H1 (cell line): Measurements from ENCODE around the gene PPP1R1B. TPM values are rescaled to one million over a fixed set of nuclear protein-coding genes. Genes with fewer than 3 reads are reported as not detected.

Source experiments
- CTCF ChIA-PET: fragments of 300-600 bp; sonication (Branson Sonifier 250); formaldehyde crosslinking; loops from one replicate; lab custom pipeline; 2021; ENCODE audit not compliant: partially characterized antibody; lab: Charles Lee
- POLR2A ChIA-PET: fragments of 300-600 bp; sonication (Branson Sonifier 250); formaldehyde crosslinking; loops from one replicate; lab custom pipeline; 2021; ENCODE audit warnings: inconsistent platforms; ENCODE audit not compliant: partially characterized antibody; lab: Charles Lee
- DNase-seq, 2 experiments: peaks; one replicate each; pipeline versions ENCODE4 v3.0.0 to v3.0.0-alpha.2; 2010 to 2022; ENCODE audit warnings: low spot score in 2 of 2, low read depth in 1 of 2, mixed read lengths in 1 of 2
- FAIRE-seq: peaks from 2 replicates; lab custom pipeline; 2011; peaks lifted over from hg19 to GRCh38; lab: Jason Lieb, UNC
- H2AFZ ChIP-seq: 2 replicates; pipeline ENCODE4 v1.8.1; 2012; ENCODE audit warnings: low read length, inconsistent platforms
- H2AK5ac ChIP-seq: 2 replicates; pipeline ENCODE4 v1.6.1; 2013; ENCODE audit warnings: low read depth, low read length
- H2BK120ac ChIP-seq: replicated peaks from 2 replicates; pipeline ENCODE3; 2013; ENCODE audit warnings: low read depth, low read length, inconsistent platforms
- H2BK12ac ChIP-seq: 2 replicates; pipeline ENCODE4 v1.6.1; 2013; ENCODE audit warnings: low read depth, low read length
- H2BK15ac ChIP-seq: 2 replicates; pipeline ENCODE4 v1.6.1; 2013; ENCODE audit warnings: low read length
- H2BK20ac ChIP-seq: 2 replicates; pipeline ENCODE4 v1.6.1; 2013; ENCODE audit warnings: low read length
- H2BK5ac ChIP-seq: 2 replicates; pipeline ENCODE4 v1.6.1; 2013; ENCODE audit warnings: low read depth, low read length
- H3K14ac ChIP-seq: 2 replicates; pipeline ENCODE4 v1.6.1; 2013; ENCODE audit warnings: inconsistent platforms; ENCODE audit not compliant: insufficient read length
- H3K18ac ChIP-seq: 2 replicates; pipeline ENCODE4 v1.6.1; 2013; ENCODE audit warnings: low read length; ENCODE audit errors: extremely low read depth
- H3K23ac ChIP-seq: 2 replicates; pipeline ENCODE4 v1.6.1; 2013; ENCODE audit warnings: inconsistent platforms; ENCODE audit not compliant: insufficient read length
- H3K23me2 ChIP-seq: 2 replicates; pipeline ENCODE4 v1.6.1; 2013; ENCODE audit warnings: low read depth, low read length
- H3K27ac ChIP-seq: 2 replicates; pipeline ENCODE4 v1.6.1; 2011; ENCODE audit warnings: low read depth, low read length, inconsistent platforms
- H3K27me3 ChIP-seq, 4 experiments: replicated peaks in 1 of 4; 1 replicate in 1 of 4; 2 replicates in 3 of 4; pipeline versions ENCODE4 v1.6.1 to v1.8.1; 2011 to 2013; ENCODE audit warnings: low read length in 3 of 4, mild to moderate bottlenecking in 3 of 4, inconsistent platforms in 2 of 4, mixed read lengths in 2 of 4, moderate library complexity in 1 of 4; ENCODE audit not compliant: control insufficient read depth in 3 of 4, insufficient read depth in 3 of 4; ENCODE audit errors: extremely low read depth in 1 of 4
- H3K36me3 ChIP-seq, 4 experiments: 2 replicates each; pipeline versions ENCODE4 v1.6.1 to v1.8.1; 2011 to 2013; ENCODE audit warnings: mild to moderate bottlenecking in 4 of 4, low read length in 3 of 4, moderate library complexity in 2 of 4, control low read depth in 1 of 4, inconsistent platforms in 1 of 4; ENCODE audit not compliant: insufficient read depth in 4 of 4, control insufficient read depth in 2 of 4
- H3K4ac ChIP-seq: replicated peaks from 2 replicates; pipeline ENCODE3; 2013; ENCODE audit warnings: low read length, low read depth, mixed read lengths, inconsistent platforms; ENCODE audit not compliant: insufficient read length
- H3K4me1 ChIP-seq, 4 experiments: replicated peaks in 1 of 4; 1 replicate in 1 of 4; 2 replicates in 3 of 4; pipeline versions ENCODE4 v1.6.1 to v1.8.1; 2011 to 2013; ENCODE audit warnings: low read length in 3 of 4, inconsistent platforms in 2 of 4, mixed read lengths in 1 of 4; ENCODE audit not compliant: insufficient read depth in 4 of 4, control insufficient read depth in 3 of 4
- H3K4me2 ChIP-seq, 2 experiments: 2 replicates each; pipeline versions ENCODE4 v1.6.1 to v1.8.1; 2011 to 2013; ENCODE audit warnings: low read depth in 2 of 2, low read length in 2 of 2, control low read depth in 1 of 2, inconsistent platforms in 1 of 2, mild to moderate bottlenecking in 1 of 2; ENCODE audit not compliant: insufficient read depth in 1 of 2
- H3K4me3 ChIP-seq, 4 experiments: fragments of 200-600, 300-600 bp in 1 of 4; sonication (generic), shearing (Covaris generic), sonication (Bioruptor Twin) in 1 of 4; 2 replicates each; pipeline versions ENCODE4 v1.5.1 to v1.8.1; 2011 to 2016; ENCODE audit warnings: low read length in 4 of 4, low read depth in 3 of 4, control low read depth in 2 of 4, inconsistent platforms in 2 of 4, mild to moderate bottlenecking in 2 of 4, mixed read lengths in 1 of 4, moderate library complexity in 1 of 4; ENCODE audit not compliant: insufficient read depth in 2 of 4; ENCODE audit errors: extremely low read depth in 1 of 4
- H3K56ac ChIP-seq: replicated peaks from 2 replicates; pipeline ENCODE3; 2013; ENCODE audit warnings: low read depth, mild to moderate bottlenecking, mixed read lengths, low read length, inconsistent platforms; ENCODE audit not compliant: insufficient read length
- H3K79me1 ChIP-seq: 2 replicates; pipeline ENCODE4 v1.6.1; 2013; ENCODE audit warnings: low read depth, low read length, control low read depth
- H3K79me2 ChIP-seq, 2 experiments: 2 replicates each; pipeline versions ENCODE4 v1.6.1 to v1.8.1; 2012 to 2013; ENCODE audit warnings: low read length in 2 of 2, mild to moderate bottlenecking in 2 of 2, inconsistent platforms in 1 of 2; ENCODE audit not compliant: insufficient read depth in 2 of 2, control insufficient read depth in 1 of 2
- H3K9ac ChIP-seq, 4 experiments: replicated peaks in 1 of 4; 1 replicate in 1 of 4; 2 replicates in 3 of 4; pipeline versions ENCODE4 v1.6.1 to v1.8.1; 2011 to 2013; ENCODE audit warnings: low read depth in 3 of 4, low read length in 3 of 4, control low read depth in 2 of 4, mild to moderate bottlenecking in 2 of 4, moderate library complexity in 2 of 4, inconsistent platforms in 1 of 4; ENCODE audit errors: extremely low read depth in 1 of 4
- H3K9me3 ChIP-seq, 2 experiments: 2 replicates each; pipeline versions ENCODE4 v1.6.1 to v1.8.1; 2012 to 2013; ENCODE audit warnings: mild to moderate bottlenecking in 2 of 2, moderate library complexity in 2 of 2, control low read depth in 1 of 2, inconsistent platforms in 1 of 2, low read depth in 1 of 2, low read length in 1 of 2, mixed read lengths in 1 of 2; ENCODE audit not compliant: insufficient read depth in 2 of 2
- H4K20me1 ChIP-seq, 2 experiments: replicated peaks in 1 of 2; 2 replicates each; pipeline versions ENCODE3 to v1.8.1; 2011 to 2013; ENCODE audit warnings: inconsistent platforms in 2 of 2, low read length in 2 of 2, mild to moderate bottlenecking in 1 of 2; ENCODE audit not compliant: insufficient read depth in 2 of 2, control insufficient read depth in 1 of 2
- H4K5ac ChIP-seq: 2 replicates; pipeline ENCODE4 v1.6.1; 2013; ENCODE audit warnings: low read length, low read depth, mixed read lengths, inconsistent platforms; ENCODE audit not compliant: insufficient read length
- H4K8ac ChIP-seq: 2 replicates; pipeline ENCODE4 v1.8.0; 2013; ENCODE audit warnings: mild to moderate bottlenecking, moderate library complexity, low read length, inconsistent platforms; ENCODE audit not compliant: insufficient read depth; ENCODE audit errors: extremely low read depth
- H4K91ac ChIP-seq: replicated peaks from 2 replicates; pipeline ENCODE3; 2013; ENCODE audit warnings: low read length, mixed read lengths, inconsistent platforms; ENCODE audit not compliant: insufficient read length
- HDAC2 ChIP-seq, 2 experiments: fragments of 300-600 bp in 1 of 2; sonication (generic) in 1 of 2; IDR thresholded peaks; 2 replicates each; pipeline ENCODE4 v1.6.1; 2011 to 2012; ENCODE audit warnings: low read depth in 2 of 2, low read length in 2 of 2, mild to moderate bottlenecking in 2 of 2, moderate library complexity in 2 of 2, borderline replicate concordance in 1 of 2, inconsistent platforms in 1 of 2
- KDM1A ChIP-seq: fragments of 200-600, 300-600 bp; sonication (generic); IDR thresholded peaks from 2 replicates; pipeline ENCODE4 v1.7.1; 2016; ENCODE audit warnings: mild to moderate bottlenecking, low read length, borderline replicate concordance
- POU5F1 ChIP-seq: IDR thresholded peaks from 2 replicates; pipeline ENCODE4 v1.6.1; 2011; ENCODE audit warnings: low read depth, mild to moderate bottlenecking, low read length, moderate library complexity
- TBP ChIP-seq: IDR thresholded peaks from 2 replicates; pipeline ENCODE4 v1.6.1; 2011; ENCODE audit warnings: low read depth, low read length, improper control_type of control experiment
- WGBS, 2 experiments: shearing (Covaris generic) in 1 of 2; methylation state at CpG; one replicate each; pipeline versions ENCODE4 v1.1.6 to v1.1.7; 2013 to 2015; ENCODE audit warnings: low lambda C conversion rate in 2 of 2, mixed read lengths in 2 of 2, inconsistent platforms in 1 of 2, low coverage in 1 of 2, missing lambda C conversion rate in 1 of 2; ENCODE audit not compliant: insufficient replicate concordance in 2 of 2, insufficient coverage in 1 of 2, insufficient read length in 1 of 2; ENCODE audit errors: extremely low coverage in 1 of 2, missing lambda C conversion rate in 1 of 2; 5-methylcytosine and 5-hydroxymethylcytosine counted together
- polyA plus RNA-seq, 7 experiments: library from polyadenylated mRNA; depleted of rRNA in 3 of 7; stranded (reverse) in 5 of 7; unstranded in 2 of 7; fragments of >200 nt in 5 of 7; fragments of 200-250 nt in 2 of 7; gene quantifications; 1 replicate in 5 of 7; 2 replicates in 1 of 7; 4 replicates in 1 of 7; pipeline versions ENCODE4 v1.2.1 to v1.2.3, GENCODE V29; 2011 to 2013; ENCODE audit warnings: missing spikeins in 2 of 7, mixed read lengths in 2 of 7
- total RNA-seq: library from RNA; stranded (reverse); fragmentation: NEBNext Ultra II Directional; extraction: Animal tissue kit (Norgen Biotek cat#: 25700); gene quantifications from 2 replicates; pipeline ENCODE4 v1.2.1, GENCODE V29; 2021

The PPP1R1B gene
- total and polyA plus RNA-seq, 2 of the 8 experiments (the other 6 are each of a cell fraction or from before 2014, with no cell fraction given): 10.7 to 22.3 TPM

DNA sequence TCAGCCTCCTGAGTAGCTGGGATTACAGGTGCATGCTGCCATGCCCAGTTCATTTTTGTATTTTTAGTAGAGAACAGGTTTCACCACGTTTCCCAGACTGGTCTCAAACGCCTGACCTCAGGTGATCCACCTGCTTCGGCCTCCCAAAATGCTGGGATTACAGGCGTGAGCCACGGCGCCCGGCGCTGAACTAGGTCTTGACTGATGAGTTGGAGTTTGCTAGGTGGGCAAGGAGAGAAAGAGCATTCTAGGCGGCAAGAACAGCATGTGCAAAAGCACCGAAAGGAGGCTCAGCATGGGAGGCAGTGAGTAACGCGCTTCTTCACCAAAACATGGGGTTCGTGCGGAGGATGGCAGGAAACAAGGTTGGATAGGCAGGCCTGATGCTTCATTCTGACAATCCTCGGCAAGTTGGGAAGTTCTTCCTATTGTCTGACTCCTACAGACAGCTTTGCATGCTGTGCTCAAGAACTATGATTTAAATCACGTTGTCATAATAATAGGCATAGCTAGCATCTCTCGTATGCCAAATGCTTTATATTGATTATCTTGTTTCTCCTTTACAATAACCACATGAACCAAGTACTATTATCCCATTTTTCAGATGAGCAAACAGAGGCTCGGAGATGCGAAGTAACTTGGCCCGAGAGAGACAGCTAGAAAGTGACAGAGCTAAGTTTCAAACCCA, 45.5 kb upstream of the PPP1R1B start:
- Histone ChIP-seq H2BK20ac (peak overlapping the region; percentile 82; the same call in 1 of the 2 replicates), H3K56ac (no peak overlapping the region), H3K23ac (no peak overlapping the region), H3K79me1 (no peaks in the 10 kb centered on the region), H3K4me2 (no peak overlapping the region), H3K36me3 (no peaks in the 10 kb centered on the region), H2AFZ (no peak overlapping the region), H3K27me3 (peaks cover 0 to 4% (median 2%) of the 10 kb centered on the region in 4 experiments; a peak in 2 of 7 replicates), H4K5ac (no peak overlapping the region), H3K4me1 (peaks cover 13 to 20% (median 15%) of the 10 kb centered on the region in 4 experiments), H4K8ac (no peak overlapping the region), H3K14ac (no peak overlapping the region), H3K27ac (no peak overlapping the region), H2BK15ac (peak overlapping the region; percentile 92; the same call in 1 of the 2 replicates), H3K79me2 (no peaks in the 10 kb centered on the region), H3K9ac (no peak overlapping the region), H2AK5ac (no peak overlapping the region), H2BK12ac (peak overlapping the region; percentile 99; the same call in 1 of the 2 replicates), H3K4ac (peak overlapping the region; percentile 55), H3K9me3 (no peaks in the 10 kb centered on the region), H3K23me2 (no peaks in the 10 kb centered on the region), H3K4me3 (no peak overlapping the region), H2BK5ac (no peak overlapping the region), H4K20me1 (no peaks in the 10 kb centered on the region), H2BK120ac (no peak overlapping the region), H3K18ac (no peak overlapping the region), H4K91ac (peak overlapping the region; percentile 88)
- ChIA-PET CTCF (interaction anchor here (0.8 to 11.6 kb wide), 6 partner anchors 8 to 53 kb away, joined by 3 to 167 read pairs (median 53); partner anchors contain the start of gene PPP1R1B), POLR2A (interaction anchor here (0.7 to 1.1 kb wide), 2 partner anchors 14 to 16 kb away, joined by 3 read pairs; no protein-coding TSS in a partner anchor)
- DNase-seq (no peak), FAIRE-seq (no peak)
- 85% methylated on average over 20 of the region's 20 CpGs; no CpG with 5 or more reads in 1 of the 2 experiments for WGBS, 2 experiments
- no peak for TF ChIP-seq POU5F1
- no peak for TF ChIP-seq TBP
- TF ChIP-seq HDAC2 (IDR thresholded peaks at IDR 0.05; ENCODE audit: borderline replicate concordance in 1 of 2, low read depth in 2 of 2, low read length in 2 of 2): peak in 1 of 2 experiments; percentile 70; a peak in 1 of 4 replicates
- peak; percentile 67; the same call in 1 of the 2 replicates for TF ChIP-seq KDM1A
